HepG2 (cell line): Measurements from ENCODE around the gene GRHL1. TPM values are rescaled to one million over a fixed set of nuclear protein-coding genes. Genes with fewer than 3 reads are reported as not detected.

Experiments used
- ATRX ChIP-seq: sonication (generic); formaldehyde crosslinking; IDR thresholded peaks from 2 replicates; pipeline ENCODE4 v1.4.0; 2020; ENCODE audit warnings: missing genetic modification reagents, borderline replicate concordance
- BHLHE40 ChIP-seq: IDR thresholded peaks from 2 replicates; pipeline ENCODE4 v1.6.1; 2011; ENCODE audit warnings: low read length, improper control_type of control experiment
- CBX1 ChIP-seq: IDR thresholded peaks from one replicate; pipeline ENCODE4 v1.6.1; 2016; ENCODE audit warnings: antibody characterized with exemption, low read depth
- CBX2 ChIP-seq, 2 experiments: fragments of 200-600 bp in 1 of 2; sonication (generic); formaldehyde crosslinking in 1 of 2; IDR thresholded peaks; 2 replicates each; pipeline versions ENCODE4 v1.7.0 to v1.8.1; 2018 to 2022; ENCODE audit warnings: low read depth in 2 of 2, low read length in 1 of 2, mild to moderate bottlenecking in 1 of 2, missing genetic modification reagents in 1 of 2
- HMGA1 ChIP-seq: sonication (generic); formaldehyde crosslinking; conservative IDR thresholded peaks from 2 replicates; pipeline ENCODE4 v1.4.0; 2020; ENCODE audit warnings: missing genetic modification reagents
- KMT2A ChIP-seq: sonication (generic); formaldehyde crosslinking; IDR thresholded peaks from 2 replicates; pipeline ENCODE4 v1.4.0; 2020; ENCODE audit warnings: missing genetic modification reagents
- MEF2D ChIP-seq: sonication (generic); formaldehyde crosslinking; IDR thresholded peaks from 2 replicates; pipeline ENCODE4 v1.5.1; 2020; ENCODE audit warnings: mild to moderate bottlenecking, missing genetic modification reagents
- NCOA2 ChIP-seq: sonication (generic); formaldehyde crosslinking; IDR thresholded peaks from 2 replicates; pipeline ENCODE4 v1.8.0; 2022; ENCODE audit warnings: inconsistent platforms
- NR2F2 ChIP-seq: IDR thresholded peaks from 2 replicates; pipeline ENCODE4 v1.6.1; 2012; ENCODE audit warnings: low read depth, inconsistent platforms, borderline replicate concordance
- PRPF4 ChIP-seq: fragments of 200-400 bp; formaldehyde crosslinking; IDR thresholded peaks from 2 replicates; pipeline ENCODE4 v1.6.1; 2016; ENCODE audit warnings: low read length, low read depth; ENCODE audit not compliant: poor library complexity, severe bottlenecking
- SRSF4 ChIP-seq: fragments of 200-400 bp; formaldehyde crosslinking; IDR thresholded peaks from one replicate; pipeline ENCODE4 v1.6.1; 2018; ENCODE audit warnings: mild to moderate bottlenecking, low read depth, low read length, moderate library complexity; ENCODE audit not compliant: poor library complexity, severe bottlenecking
- TCF7 ChIP-seq: sonication (generic); IDR thresholded peaks from 2 replicates; pipeline ENCODE4 v1.6.1; 2016; ENCODE audit warnings: antibody characterized with exemption, low read depth
- U2AF1 ChIP-seq: fragments of 200-400 bp; formaldehyde crosslinking; optimal IDR thresholded peaks from 2 replicates; pipeline ENCODE3; 2017; ENCODE audit warnings: mild to moderate bottlenecking, low read depth, low read length
- ZNF17 ChIP-seq: sonication (generic); formaldehyde crosslinking; IDR thresholded peaks from 2 replicates; pipeline ENCODE4 v1.5.0; 2020; ENCODE audit warnings: mild to moderate bottlenecking, missing genetic modification reagents
- ZNF225 ChIP-seq: sonication (generic); formaldehyde crosslinking; IDR thresholded peaks from 2 replicates; pipeline ENCODE4 v1.4.0; 2020; ENCODE audit warnings: mild to moderate bottlenecking, missing genetic modification reagents
- ZNF30 ChIP-seq: sonication (generic); formaldehyde crosslinking; IDR thresholded peaks from 2 replicates; pipeline ENCODE4 v1.5.0; 2020; ENCODE audit warnings: mild to moderate bottlenecking, missing genetic modification reagents
- ZNF331 ChIP-seq: sonication (generic); formaldehyde crosslinking; IDR thresholded peaks from 2 replicates; pipeline ENCODE4 v1.4.0; 2020; ENCODE audit warnings: missing genetic modification reagents
- ZNF674 ChIP-seq: sonication (generic); formaldehyde crosslinking; IDR thresholded peaks from 2 replicates; pipeline ENCODE4 v1.5.0; 2020; ENCODE audit warnings: low read depth, mild to moderate bottlenecking, missing genetic modification reagents
- ZNF737 ChIP-seq: sonication (generic); formaldehyde crosslinking; IDR thresholded peaks from 2 replicates; pipeline ENCODE4 v1.5.0; 2020; ENCODE audit warnings: missing genetic modification reagents, mild to moderate bottlenecking, borderline replicate concordance
- ZNF766 ChIP-seq: sonication (generic); formaldehyde crosslinking; IDR thresholded peaks from 2 replicates; pipeline ENCODE4 v1.5.0; 2020; ENCODE audit warnings: missing genetic modification reagents, borderline replicate concordance
- ZNF772 ChIP-seq: sonication (generic); formaldehyde crosslinking; IDR thresholded peaks from 2 replicates; pipeline ENCODE4 v1.5.0; 2020; ENCODE audit warnings: mild to moderate bottlenecking, missing genetic modification reagents
- ZNF775 ChIP-seq: sonication (generic); formaldehyde crosslinking; IDR thresholded peaks from 2 replicates; pipeline ENCODE4 v1.4.0; 2020; ENCODE audit warnings: missing genetic modification reagents, mild to moderate bottlenecking, moderate library complexity, borderline replicate concordance
- ZNF816 ChIP-seq: sonication (generic); formaldehyde crosslinking; IDR thresholded peaks from 2 replicates; pipeline ENCODE4 v1.8.0; 2022; ENCODE audit warnings: missing genetic modification reagents, mild to moderate bottlenecking, borderline replicate concordance
- ZNF841 ChIP-seq: sonication (generic); formaldehyde crosslinking; IDR thresholded peaks from 2 replicates; pipeline ENCODE4 v1.8.1; 2023; ENCODE audit warnings: missing genetic modification reagents, borderline replicate concordance
- polyA plus RNA-seq, 8 experiments: library from polyadenylated mRNA; depleted of rRNA in 3 of 8; stranded (reverse) in 7 of 8; unstranded in 1 of 8; fragments of >200 nt; fragmentation: Illumina TruSeq in 4 of 8; extraction: Trizol in 4 of 8; gene quantifications; 2 replicates each; pipeline versions ENCODE4 v1.2.1 to v1.2.3, GENCODE V29; 2011 to 2016; ENCODE audit warnings: low read depth in 4 of 8, missing spikeins in 1 of 8, mixed read lengths in 1 of 8; ENCODE audit not compliant: insufficient read depth in 1 of 8
- total RNA-seq, 5 experiments: library from RNA; depleted of rRNA; stranded (reverse); fragments of >200 nt; fragmentation: Illumina TruSeq; extraction: Trizol; gene quantifications; 2 replicates each; pipeline ENCODE4 v1.2.3, GENCODE V29; 2016; ENCODE audit warnings: low read depth in 1 of 5
- TF ChIP-seq, protein P1 (sequence below): sonication (generic); formaldehyde crosslinking; IDR thresholded peaks from 2 replicates; pipeline ENCODE4 v1.5.0; 2020; ENCODE audit warnings: mild to moderate bottlenecking, missing genetic modification reagents, borderline replicate concordance
- TF ChIP-seq, protein P2 (sequence below): IDR thresholded peaks from 2 replicates; pipeline ENCODE4 v1.6.1; 2016
- TF ChIP-seq, protein P3 (sequence below): sonication (generic); formaldehyde crosslinking; IDR thresholded peaks from 2 replicates; pipeline ENCODE4 v1.5.0; 2020; ENCODE audit warnings: missing genetic modification reagents

The GRHL1 gene
- total and polyA plus RNA-seq, 2 of the 13 experiments (the other 11 are each of a cell fraction or from before 2014, with no cell fraction given), result 9.3 to 12.0 TPM

DNA sequence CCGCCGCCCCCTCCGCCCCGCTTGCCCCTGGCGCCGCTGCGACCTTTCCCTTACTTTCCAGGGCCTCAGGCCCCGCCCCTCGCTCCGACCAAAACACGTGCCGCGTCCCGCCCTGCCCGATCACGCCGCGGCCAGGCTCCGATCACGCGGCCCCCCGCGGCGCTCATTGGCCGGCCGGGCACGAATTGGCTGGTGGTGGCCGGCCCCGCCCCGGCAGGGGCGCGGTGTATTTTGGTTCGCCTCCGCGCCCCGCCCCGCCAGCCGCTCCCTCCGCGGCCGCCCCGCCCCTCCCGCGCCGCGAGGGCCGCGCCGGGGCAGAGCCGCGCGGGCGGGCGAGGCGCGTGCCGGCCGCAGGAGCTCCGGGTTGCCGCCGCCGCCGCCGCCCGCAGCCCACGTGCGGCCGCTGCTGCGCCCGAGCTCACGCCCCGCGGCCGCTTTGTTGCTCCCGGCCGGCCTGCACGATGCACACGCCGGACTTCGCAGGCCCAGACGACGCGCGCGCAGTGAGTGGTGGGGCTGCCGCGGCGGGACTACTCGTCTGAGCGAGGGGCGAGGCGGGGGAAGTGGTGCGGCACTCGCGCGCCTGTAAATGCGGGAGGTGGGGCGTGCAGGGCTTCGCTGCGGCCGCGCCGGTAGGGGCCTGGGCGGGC, 91.9 kb downstream of the GRHL1 start, which contains the start of gene KLF11 (continued):
- TF ChIP-seq, protein P1, sequence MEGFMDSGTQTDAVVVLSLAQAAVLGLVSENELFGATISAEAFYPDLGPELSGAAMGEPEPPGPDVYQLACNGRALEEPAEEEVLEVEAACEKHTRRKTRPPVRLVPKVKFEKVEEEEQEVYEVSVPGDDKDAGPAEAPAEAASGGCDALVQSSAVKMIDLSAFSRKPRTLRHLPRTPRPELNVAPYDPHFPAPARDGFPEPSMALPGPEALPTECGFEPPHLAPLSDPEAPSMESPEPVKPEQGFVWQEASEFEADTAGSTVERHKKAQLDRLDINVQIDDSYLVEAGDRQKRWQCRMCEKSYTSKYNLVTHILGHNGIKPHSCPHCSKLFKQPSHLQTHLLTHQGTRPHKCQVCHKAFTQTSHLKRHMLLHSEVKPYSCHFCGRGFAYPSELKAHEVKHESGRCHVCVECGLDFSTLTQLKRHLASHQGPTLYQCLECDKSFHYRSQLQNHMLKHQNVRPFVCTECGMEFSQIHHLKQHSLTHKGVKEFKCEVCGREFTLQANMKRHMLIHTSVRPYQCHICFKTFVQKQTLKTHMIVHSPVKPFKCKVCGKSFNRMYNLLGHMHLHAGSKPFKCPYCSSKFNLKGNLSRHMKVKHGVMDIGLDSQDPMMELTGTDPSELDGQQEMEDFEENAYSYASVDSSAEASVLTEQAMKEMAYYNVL (CRISPR knock-in tag), result peak; percentile 54; the same call in 1 of the 2 replicates
- TF ChIP-seq KMT2A (CRISPR knock-in tag), result peak; percentile 45; the same call in 1 of the 2 replicates
- TF ChIP-seq ATRX (CRISPR knock-in tag), result no peak
- no peak for TF ChIP-seq U2AF1
- TF ChIP-seq MEF2D (CRISPR knock-in tag), result peak; percentile 28; the same call in 1 of the 2 replicates
- TF ChIP-seq NCOA2, result peak; percentile 68
- peak; percentile 91; the same call in 1 of the 2 replicates for TF ChIP-seq ZNF17 (CRISPR knock-in tag)
- no peak for TF ChIP-seq CBX1
- TF ChIP-seq, protein P2, sequence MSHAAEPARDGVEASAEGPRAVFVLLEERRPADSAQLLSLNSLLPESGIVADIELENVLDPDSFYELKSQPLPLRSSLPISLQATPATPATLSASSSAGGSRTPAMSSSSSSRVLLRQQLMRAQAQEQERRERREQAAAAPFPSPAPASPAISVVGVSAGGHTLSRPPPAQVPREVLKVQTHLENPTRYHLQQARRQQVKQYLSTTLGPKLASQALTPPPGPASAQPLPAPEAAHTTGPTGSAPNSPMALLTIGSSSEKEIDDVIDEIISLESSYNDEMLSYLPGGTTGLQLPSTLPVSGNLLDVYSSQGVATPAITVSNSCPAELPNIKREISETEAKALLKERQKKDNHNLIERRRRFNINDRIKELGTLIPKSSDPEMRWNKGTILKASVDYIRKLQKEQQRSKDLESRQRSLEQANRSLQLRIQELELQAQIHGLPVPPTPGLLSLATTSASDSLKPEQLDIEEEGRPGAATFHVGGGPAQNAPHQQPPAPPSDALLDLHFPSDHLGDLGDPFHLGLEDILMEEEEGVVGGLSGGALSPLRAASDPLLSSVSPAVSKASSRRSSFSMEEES (CRISPR knock-in tag), result peak; percentile 91
- TF ChIP-seq ZNF331 (CRISPR knock-in tag), result peak; percentile 84
- peak; percentile 97 for TF ChIP-seq BHLHE40
- no peak for TF ChIP-seq CBX2 (IDR thresholded peaks at IDR 0.05; ENCODE audit: low read depth, low read length)
- TF ChIP-seq CBX2 (CRISPR knock-in tag; IDR thresholded peaks at IDR 0.05; ENCODE audit: low read depth), result no peak
- TF ChIP-seq ZNF30, result peak; percentile 97; the same call in 1 of the 2 replicates
- no peak for TF ChIP-seq HMGA1 (CRISPR knock-in tag)
- no peak; the same call in 1 of the 2 replicates for TF ChIP-seq ZNF674 (CRISPR knock-in tag)
- peak; percentile 92; the same call in 1 of the 2 replicates for TF ChIP-seq ZNF816
- no peak for TF ChIP-seq PRPF4
- TF ChIP-seq ZNF225, result 0 out of 2 replicates have a peak, but pooled peaks have one; percentile 10
- TF ChIP-seq TCF7, result no peak
- no peak for TF ChIP-seq NR2F2
- 0 out of 2 replicates have a peak, but pooled peaks have one; percentile 71 for TF ChIP-seq ZNF775 (CRISPR knock-in tag)
- TF ChIP-seq ZNF737 (CRISPR knock-in tag), result no peak
- TF ChIP-seq ZNF841, result peak; percentile 94
- TF ChIP-seq ZNF772, result peak; percentile 97; the same call in 1 of the 2 replicates
- no peak for TF ChIP-seq SRSF4
- TF ChIP-seq, protein P3, sequence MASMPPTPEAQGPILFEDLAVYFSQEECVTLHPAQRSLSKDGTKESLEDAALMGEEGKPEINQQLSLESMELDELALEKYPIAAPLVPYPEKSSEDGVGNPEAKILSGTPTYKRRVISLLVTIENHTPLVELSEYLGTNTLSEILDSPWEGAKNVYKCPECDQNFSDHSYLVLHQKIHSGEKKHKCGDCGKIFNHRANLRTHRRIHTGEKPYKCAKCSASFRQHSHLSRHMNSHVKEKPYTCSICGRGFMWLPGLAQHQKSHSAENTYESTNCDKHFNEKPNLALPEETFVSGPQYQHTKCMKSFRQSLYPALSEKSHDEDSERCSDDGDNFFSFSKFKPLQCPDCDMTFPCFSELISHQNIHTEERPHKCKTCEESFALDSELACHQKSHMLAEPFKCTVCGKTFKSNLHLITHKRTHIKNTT (CRISPR knock-in tag), result no peak
- TF ChIP-seq ZNF766, result peak; percentile 98
